T-helper 17 cell (primary cell): Measurements from ENCODE around the gene PMEPA1. TPM values are rescaled to one million over a fixed set of nuclear protein-coding genes. Genes with fewer than 3 reads are reported as not detected.

Experiments used
- ATAC-seq: fragments of 150-1000 bp; cut with Tn5 transposase; 2 replicates; pipeline ENCODE4 v1.10.0; 2021; ENCODE audit warnings: mild to moderate bottlenecking, moderate library complexity
- DNase-seq, 3 donors: peaks; one replicate each; pipeline versions ENCODE4 v3.0.0 to v3.0.0-alpha.2; 2020 to 2021
- H3K9me3 ChIP-seq: one replicate; pipeline ENCODE4 v1.7.0; 2013; ENCODE audit warnings: low read length, mild to moderate bottlenecking; ENCODE audit not compliant: control insufficient read depth, poor library complexity, severe bottlenecking
- H3K27ac Mint-ChIP-seq: one replicate; pipeline ENCODE4 v1.8.0; 2022; ENCODE audit warnings: mild to moderate bottlenecking, moderate library complexity, mixed read lengths
- H3K27me3 Mint-ChIP-seq: one replicate; pipeline ENCODE4 v1.8.0; 2022; ENCODE audit warnings: mixed read lengths
- H3K36me3 Mint-ChIP-seq: one replicate; pipeline ENCODE4 v1.8.0; 2022; ENCODE audit warnings: low read depth, mixed read lengths
- H3K4me1 Mint-ChIP-seq: one replicate; pipeline ENCODE4 v1.8.0; 2022; ENCODE audit warnings: mild to moderate bottlenecking, mixed read lengths
- H3K4me3 Mint-ChIP-seq: one replicate; pipeline ENCODE4 v1.8.0; 2022; ENCODE audit warnings: mild to moderate bottlenecking, moderate library complexity, mixed read lengths
- total RNA-seq, 4 donors: library from RNA in 2 of 4; stranded (reverse) in 2 of 4; gene quantifications; one replicate each; pipeline ENCODE4 v1.2.3 and lab custom pipeline; 2022 to 2026

The PMEPA1 gene
- total RNA-seq, 2 donors from 2014 or later, result 4.5 to 5.8 TPM

DNA sequence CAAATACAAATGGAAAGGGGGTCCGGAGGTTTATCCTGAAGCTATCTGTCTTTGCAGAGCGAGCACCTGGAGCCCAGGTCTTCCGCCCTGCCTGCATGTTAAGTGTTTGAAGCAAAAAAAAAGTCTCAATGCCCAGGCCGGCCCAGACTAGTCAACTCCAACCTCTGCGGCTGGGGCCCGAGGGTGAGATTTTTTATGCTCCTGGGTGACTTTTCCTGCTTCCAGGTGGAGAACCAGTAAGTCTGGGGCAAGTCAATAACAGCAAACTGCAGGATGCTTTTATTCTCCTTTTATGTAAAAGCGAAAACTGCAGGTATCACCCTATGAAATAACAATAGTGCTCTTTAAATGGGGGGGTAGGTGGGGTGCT, 87.6 kb downstream of the PMEPA1 start:
- Mint-ChIP-seq H3K4me3 (peak overlapping the region; percentile 68), H3K36me3 (peaks cover under 1% of the 10 kb centered on the region), H3K27ac (peak overlapping the region; percentile 99), H3K27me3 (no peaks in the 10 kb centered on the region), H3K4me1 (peaks cover 44% of the 10 kb centered on the region)
- no peaks in the 10 kb centered on the region for H3K9me3 ChIP-seq
- ATAC-seq (no peak), DNase-seq (no peak)

DNA sequence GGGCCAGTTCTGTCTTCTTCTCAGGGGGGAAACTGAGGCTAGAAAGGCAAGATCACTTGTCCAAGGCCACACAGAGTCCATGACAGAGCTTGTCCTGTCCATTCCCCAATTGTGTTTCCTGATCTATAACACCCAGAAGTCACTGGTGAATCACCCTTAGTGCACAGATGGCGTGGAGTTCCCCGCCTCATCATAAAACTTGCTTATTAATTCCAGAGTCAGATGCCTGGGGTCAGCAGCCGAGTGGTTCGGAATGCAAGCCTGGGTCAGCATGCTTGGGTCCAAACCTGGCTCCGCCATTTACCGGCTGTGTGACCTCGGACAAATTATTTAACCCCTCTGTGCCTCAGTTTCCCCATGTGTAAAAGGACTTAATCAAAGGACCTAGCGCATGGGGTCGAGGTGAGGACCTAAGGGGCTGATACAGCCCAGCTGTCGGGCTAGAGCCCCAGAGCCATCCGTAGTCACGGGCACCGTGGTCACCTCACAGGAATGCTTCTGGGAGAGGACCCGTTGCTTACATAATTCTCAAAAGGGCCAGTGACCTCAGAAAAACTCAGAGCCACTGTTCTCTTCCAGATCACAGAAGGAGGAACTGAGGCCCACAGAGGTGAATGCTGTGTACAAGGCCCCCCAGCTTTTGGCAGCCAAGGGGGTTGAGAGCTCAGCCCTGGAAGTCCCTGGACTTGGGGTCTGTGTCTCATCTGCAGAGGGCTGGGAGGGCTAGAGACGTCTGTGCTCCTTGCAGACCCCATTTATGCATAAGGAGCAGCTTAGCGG, 88.2 kb downstream of the PMEPA1 start:
- H3K27ac Mint-ChIP-seq, result peak overlapping the region; percentile 99
- H3K4me3 Mint-ChIP-seq, result peak overlapping the region; percentile 89
- peaks cover 2% of the 10 kb centered on the region for H3K36me3 Mint-ChIP-seq
- no peaks in the 10 kb centered on the region for H3K9me3 ChIP-seq
- ATAC-seq, result no peak
- no peaks in the 10 kb centered on the region for H3K27me3 Mint-ChIP-seq
- no peak for DNase-seq
- peaks cover 49% of the 10 kb centered on the region for H3K4me1 Mint-ChIP-seq

DNA sequence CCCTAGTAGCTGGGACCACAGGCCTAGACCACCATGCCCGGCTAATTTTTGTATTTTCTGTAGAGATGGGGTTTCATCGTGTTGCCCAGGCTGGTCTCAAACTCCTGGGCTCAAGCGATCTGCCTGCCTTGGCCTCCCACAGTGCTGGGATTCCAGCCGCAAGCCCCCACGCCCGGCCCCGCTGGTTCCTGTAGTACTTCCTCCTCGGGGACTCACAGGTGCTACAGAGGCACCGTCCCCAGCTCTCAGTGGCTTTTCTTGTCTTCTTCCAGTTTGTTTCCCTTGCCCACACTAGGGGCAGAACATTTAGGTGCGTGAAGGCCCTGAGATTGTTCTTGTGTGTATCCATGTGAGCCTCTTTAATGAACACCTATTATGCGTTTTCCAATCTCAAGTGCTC, 88.8 kb downstream of the PMEPA1 start:
- H3K4me1 Mint-ChIP-seq, result peaks cover 47% of the 10 kb centered on the region
- peak overlapping the region; percentile 89 for H3K4me3 Mint-ChIP-seq
- no peaks in the 10 kb centered on the region for H3K27me3 Mint-ChIP-seq
- no peak for ATAC-seq
- no peak for DNase-seq
- no peaks in the 10 kb centered on the region for H3K9me3 ChIP-seq
- peak overlapping the region; percentile 99 for H3K27ac Mint-ChIP-seq
- peaks cover 2% of the 10 kb centered on the region for H3K36me3 Mint-ChIP-seq

DNA sequence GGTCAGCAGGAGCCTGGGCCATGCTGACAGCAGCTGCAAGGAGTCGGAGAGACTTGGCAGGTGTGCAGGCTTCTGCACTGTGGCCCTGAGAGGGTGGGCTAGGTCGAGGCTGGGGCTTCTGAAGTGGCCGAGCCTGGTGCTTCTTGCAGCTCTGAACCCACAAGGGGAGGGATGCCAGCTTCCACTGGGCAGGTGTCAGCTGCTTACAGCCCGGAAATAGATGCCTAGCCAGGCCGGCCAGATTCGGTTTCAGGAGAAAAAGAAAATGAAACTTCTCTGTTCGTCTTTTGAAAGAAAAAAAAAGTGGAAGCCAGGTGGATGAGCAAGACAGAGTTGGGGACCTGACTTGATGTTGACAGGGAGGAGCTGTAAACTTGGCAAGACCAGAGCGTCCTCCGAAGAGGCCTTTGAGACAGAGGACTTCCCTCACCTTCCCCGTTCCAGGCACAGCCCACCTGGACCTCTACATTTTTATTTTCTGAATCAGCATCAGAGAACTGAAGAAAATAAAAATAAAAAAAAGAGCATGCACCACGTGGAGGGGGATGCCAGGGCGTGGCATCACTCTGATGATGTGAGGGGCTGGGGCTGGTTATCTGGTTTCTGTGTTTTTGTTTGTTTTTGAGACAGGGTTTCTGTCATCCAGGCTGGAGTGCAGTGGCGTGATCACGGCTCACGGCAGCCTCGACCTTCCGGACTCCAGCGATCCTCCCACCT, 89.4 kb downstream of the PMEPA1 start, which contains the start of gene ZBP1:
Gene ZBP1 (minus strand): TSS at position 153 of the 717 bp plus-strand sequence. CDS start 131 bp downstream, at position 22.
- Mint-ChIP-seq H3K36me3 (peaks cover 2% of the 10 kb centered on the region), H3K27ac (peak within 1 kb of the TSS; percentile 99), H3K4me3 (peak within 1 kb of the TSS; percentile 89), H3K4me1 (peaks cover 47% of the 10 kb centered on the region), H3K27me3 (no peaks in the 10 kb centered on the region)
- ATAC-seq, result peak; percentile 39
- H3K9me3 ChIP-seq, result no peaks in the 10 kb centered on the region
- DNase-seq, result peak in 1 of 3 donors; percentile 26

GRCh38 chr20:57619051-57619831, 90.6 kb downstream of the PMEPA1 start:
- Mint-ChIP-seq H3K36me3 (peaks cover 2% of the 10 kb centered on the region), H3K27ac (peak overlapping the region; percentile 99), H3K4me3 (peak overlapping the region; percentile 89), H3K4me1 (peaks cover 47% of the 10 kb centered on the region), H3K27me3 (no peaks in the 10 kb centered on the region)
- DNase-seq (peak; percentile 31 to 54 (median 40)), ATAC-seq (peak; percentile 73)
- H3K9me3 ChIP-seq, result no peaks in the 10 kb centered on the region

- peak overlapping the region; percentile 89 for H3K4me3 Mint-ChIP-seq
- no peaks in the 10 kb centered on the region for H3K27me3 Mint-ChIP-seq
- H3K27ac Mint-ChIP-seq, result peak overlapping the region; percentile 99
- DNase-seq, result no peak
- H3K4me1 Mint-ChIP-seq, result peaks cover 47% of the 10 kb centered on the region
- peaks cover 2% of the 10 kb centered on the region for H3K36me3 Mint-ChIP-seq
- no peak for ATAC-seq
- no peaks in the 10 kb centered on the region for H3K9me3 ChIP-seq
Measured at GRCh38 chr20:57618764-57619050, 91.1 kb downstream of the PMEPA1 start.

- peak overlapping the region; percentile 89 for H3K4me3 Mint-ChIP-seq
- DNase-seq (peak in 1 of 3 donors; percentile 29), ATAC-seq (no peak)
- H3K27ac Mint-ChIP-seq, result peak overlapping the region; percentile 99
- peaks cover 47% of the 10 kb centered on the region for H3K4me1 Mint-ChIP-seq
- no peaks in the 10 kb centered on the region for H3K9me3 ChIP-seq
- peaks cover 2% of the 10 kb centered on the region for H3K36me3 Mint-ChIP-seq
- no peaks in the 10 kb centered on the region for H3K27me3 Mint-ChIP-seq
Measured at GRCh38 chr20:57618091-57618763, 91.6 kb downstream of the PMEPA1 start.

DNA sequence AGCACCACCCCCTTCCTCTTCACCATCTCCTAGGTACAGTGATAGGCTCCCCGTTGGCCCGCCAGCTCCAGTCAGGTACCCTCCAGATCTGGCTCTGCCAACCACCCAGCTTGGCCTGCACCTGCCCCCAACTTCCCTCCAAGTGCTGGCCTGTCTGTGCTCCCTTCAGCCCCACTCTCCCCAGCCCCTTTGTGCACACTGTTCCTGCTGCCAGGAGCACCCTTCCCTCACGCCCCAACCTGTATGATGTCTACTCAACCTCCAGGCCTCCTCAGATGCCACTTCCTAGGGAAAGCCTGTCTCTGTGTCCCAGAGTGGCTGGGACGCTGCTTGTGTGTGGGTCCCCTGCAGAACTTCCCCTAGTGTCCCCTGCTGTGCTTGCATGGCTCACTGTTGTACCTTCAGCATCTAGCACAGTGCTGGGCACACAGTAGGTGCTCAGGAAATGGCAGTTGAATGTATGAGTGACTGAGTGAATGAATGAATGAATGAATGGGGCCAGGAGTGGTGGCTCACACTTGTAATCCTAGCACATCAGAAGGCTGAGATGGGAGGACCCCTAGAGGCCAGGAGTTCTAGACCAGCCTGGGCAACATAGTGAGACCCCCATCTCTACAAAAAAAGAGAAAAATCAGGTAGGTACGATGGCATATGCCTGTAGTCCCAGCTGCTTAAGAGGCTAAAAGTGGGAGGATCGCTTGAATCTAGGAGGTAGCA, 92.6 kb downstream of the PMEPA1 start:
- H3K27ac Mint-ChIP-seq, result peak overlapping the region; percentile 99
- peaks cover 40% of the 10 kb centered on the region for H3K4me1 Mint-ChIP-seq
- peak overlapping the region; percentile 89 for H3K4me3 Mint-ChIP-seq
- no peaks in the 10 kb centered on the region for H3K9me3 ChIP-seq
- DNase-seq (no peak), ATAC-seq (no peak)
- H3K36me3 Mint-ChIP-seq, result peaks cover 2% of the 10 kb centered on the region
- no peaks in the 10 kb centered on the region for H3K27me3 Mint-ChIP-seq

GRCh38 chr20:57616143-57616951, 93.5 kb downstream of the PMEPA1 start:
- no peak for ATAC-seq
- Mint-ChIP-seq H3K27me3 (no peaks in the 10 kb centered on the region), H3K27ac (peak overlapping the region; percentile 99), H3K36me3 (peaks cover 2% of the 10 kb centered on the region), H3K4me3 (peak overlapping the region; percentile 28), H3K4me1 (peaks cover 38% of the 10 kb centered on the region)
- no peaks in the 10 kb centered on the region for H3K9me3 ChIP-seq
- DNase-seq, result no peak

GRCh38 chr20:57615445-57615811, 94.4 kb downstream of the PMEPA1 start:
- Mint-ChIP-seq H3K4me3 (no peak overlapping the region), H3K27ac (no peak overlapping the region), H3K4me1 (peaks cover 36% of the 10 kb centered on the region), H3K36me3 (peaks cover 5% of the 10 kb centered on the region), H3K27me3 (no peaks in the 10 kb centered on the region)
- DNase-seq (no peak), ATAC-seq (no peak)
- no peaks in the 10 kb centered on the region for H3K9me3 ChIP-seq

GRCh38 chr20:57614490-57615444, 95.0 kb downstream of the PMEPA1 start:
- DNase-seq (no peak), ATAC-seq (no peak)
- no peak overlapping the region for H3K27ac Mint-ChIP-seq
- peaks cover 5% of the 10 kb centered on the region for H3K36me3 Mint-ChIP-seq
- no peaks in the 10 kb centered on the region for H3K9me3 ChIP-seq
- H3K4me3 Mint-ChIP-seq, result no peak overlapping the region
- H3K4me1 Mint-ChIP-seq, result peaks cover 31% of the 10 kb centered on the region
- H3K27me3 Mint-ChIP-seq, result no peaks in the 10 kb centered on the region
